ENCODE data around the gene SNAPC1. TPM values are rescaled to one million over a fixed set of nuclear protein-coding genes. Genes with fewer than 3 reads are reported as not detected.
A peak's percentile ranks its signal among the peaks of the same experiment; 100 is the strongest.

SNAPC1 gene, protein sequence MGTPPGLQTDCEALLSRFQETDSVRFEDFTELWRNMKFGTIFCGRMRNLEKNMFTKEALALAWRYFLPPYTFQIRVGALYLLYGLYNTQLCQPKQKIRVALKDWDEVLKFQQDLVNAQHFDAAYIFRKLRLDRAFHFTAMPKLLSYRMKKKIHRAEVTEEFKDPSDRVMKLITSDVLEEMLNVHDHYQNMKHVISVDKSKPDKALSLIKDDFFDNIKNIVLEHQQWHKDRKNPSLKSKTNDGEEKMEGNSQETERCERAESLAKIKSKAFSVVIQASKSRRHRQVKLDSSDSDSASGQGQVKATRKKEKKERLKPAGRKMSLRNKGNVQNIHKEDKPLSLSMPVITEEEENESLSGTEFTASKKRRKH
- 1 to 10 TPM; 6.2 to 9.5 TPM for total RNA-seq

DNA sequence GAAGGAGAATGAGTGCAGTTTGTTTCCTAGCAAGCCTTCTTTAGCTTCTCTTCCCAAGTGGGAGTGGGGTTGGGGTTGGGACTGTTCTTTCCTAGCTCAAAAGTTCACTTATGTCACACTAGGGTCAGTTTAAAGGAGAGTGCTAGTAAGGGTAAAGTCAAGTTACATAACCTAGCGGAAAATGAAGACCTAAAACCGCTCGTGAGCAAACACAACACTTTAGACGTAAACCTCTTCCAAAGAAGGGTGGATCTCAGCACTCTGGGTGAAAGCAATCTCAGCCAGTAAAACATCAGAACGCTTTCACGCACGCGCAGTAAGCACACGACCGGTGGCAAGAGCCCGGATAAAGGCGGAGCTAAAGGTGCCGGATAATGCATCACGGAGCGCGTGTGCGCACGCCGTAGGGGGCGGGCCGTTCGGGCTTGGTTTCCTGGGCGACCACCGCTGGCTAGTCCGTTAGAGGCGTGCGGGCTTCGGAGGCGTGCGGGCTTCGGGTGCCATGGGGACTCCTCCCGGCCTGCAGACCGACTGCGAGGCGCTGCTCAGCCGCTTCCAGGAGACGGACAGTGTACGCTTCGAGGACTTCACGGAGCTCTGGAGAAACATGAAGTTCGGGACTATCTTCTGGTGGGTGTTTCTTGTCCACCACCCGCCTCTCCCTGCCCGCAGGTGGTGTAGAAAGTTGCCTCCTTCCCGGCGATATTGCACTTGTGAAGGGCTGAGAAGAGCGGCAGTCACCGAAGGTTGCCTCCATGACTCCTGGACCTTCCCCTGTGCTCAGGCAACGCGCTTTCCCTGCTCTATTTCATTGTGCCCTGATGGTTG lies at the start of gene SNAPC1:
SNAPC1 (plus strand) TSS at position 462 of the 828 bp plus-strand sequence; CDS start at position 503, 41 bp downstream.
- peak within 1 kb of the TSS; percentile 73 to 83 for H3K4me3 ChIP-seq
- peak; percentile 98 for DNase-seq (ENCODE audit: low spot score)
- TF ChIP-seq, protein P1, sequence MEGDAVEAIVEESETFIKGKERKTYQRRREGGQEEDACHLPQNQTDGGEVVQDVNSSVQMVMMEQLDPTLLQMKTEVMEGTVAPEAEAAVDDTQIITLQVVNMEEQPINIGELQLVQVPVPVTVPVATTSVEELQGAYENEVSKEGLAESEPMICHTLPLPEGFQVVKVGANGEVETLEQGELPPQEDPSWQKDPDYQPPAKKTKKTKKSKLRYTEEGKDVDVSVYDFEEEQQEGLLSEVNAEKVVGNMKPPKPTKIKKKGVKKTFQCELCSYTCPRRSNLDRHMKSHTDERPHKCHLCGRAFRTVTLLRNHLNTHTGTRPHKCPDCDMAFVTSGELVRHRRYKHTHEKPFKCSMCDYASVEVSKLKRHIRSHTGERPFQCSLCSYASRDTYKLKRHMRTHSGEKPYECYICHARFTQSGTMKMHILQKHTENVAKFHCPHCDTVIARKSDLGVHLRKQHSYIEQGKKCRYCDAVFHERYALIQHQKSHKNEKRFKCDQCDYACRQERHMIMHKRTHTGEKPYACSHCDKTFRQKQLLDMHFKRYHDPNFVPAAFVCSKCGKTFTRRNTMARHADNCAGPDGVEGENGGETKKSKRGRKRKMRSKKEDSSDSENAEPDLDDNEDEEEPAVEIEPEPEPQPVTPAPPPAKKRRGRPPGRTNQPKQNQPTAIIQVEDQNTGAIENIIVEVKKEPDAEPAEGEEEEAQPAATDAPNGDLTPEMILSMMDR (IDR thresholded peaks at IDR 0.05): no peak
- H3K9me3 ChIP-seq: no peaks in the 10 kb centered on the region
- H3K27ac ChIP-seq: peak within 1 kb of the TSS; percentile 92 to 96
- peaks cover 0 to 33% of the 10 kb centered on the region in 2 donors for H3K4me1 ChIP-seq
- no peaks in the 10 kb centered on the region for H3K36me3 ChIP-seq
- no peaks in the 10 kb centered on the region for H3K27me3 ChIP-seq

DNA sequence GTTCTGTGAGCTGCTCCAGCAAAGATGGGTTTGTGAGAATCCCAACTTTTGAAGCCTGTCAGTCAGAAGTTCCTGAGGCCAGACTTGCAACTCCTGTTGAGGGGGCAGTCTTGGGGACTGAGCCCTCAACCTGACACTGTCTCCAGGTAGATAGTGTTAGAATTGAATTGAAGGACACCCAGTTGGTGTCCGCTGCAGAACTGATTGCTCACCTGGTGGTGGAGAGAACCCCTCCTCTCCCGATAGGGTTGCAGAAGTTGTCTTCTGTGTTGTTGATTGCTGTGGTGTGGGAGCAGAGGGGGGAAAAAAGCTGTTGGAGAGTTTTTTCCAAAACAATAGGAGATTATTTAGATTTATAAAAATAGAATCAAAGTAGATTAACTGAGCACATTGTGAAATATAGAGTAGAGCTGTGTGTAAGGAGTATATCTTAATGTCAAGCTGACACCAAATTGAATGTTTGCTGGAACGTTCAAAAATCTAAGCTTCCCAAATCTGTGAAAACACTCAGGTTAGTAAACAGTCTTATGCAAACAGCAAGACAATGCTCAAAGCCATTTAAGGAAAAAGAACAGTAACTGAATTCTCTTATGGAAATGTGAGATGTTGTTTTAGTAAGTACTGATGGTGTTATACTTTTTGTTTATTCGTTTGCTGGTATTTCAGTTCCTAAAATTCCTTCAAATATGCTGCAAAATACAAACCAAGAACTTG lies 48.3 kb upstream of the SNAPC1 start:
- no peak overlapping the region for H3K4me3 ChIP-seq
- no peak for DNase-seq (ENCODE audit: low spot score)
- H3K9me3 ChIP-seq: no peaks in the 10 kb centered on the region
- no peaks in the 10 kb centered on the region for H3K36me3 ChIP-seq
- H3K27me3 ChIP-seq: no peaks in the 10 kb centered on the region
- TF ChIP-seq, protein P1 (IDR thresholded peaks at IDR 0.05): no peak
- H3K27ac ChIP-seq: peak overlapping the region in 1 of 2 donors; percentile 3
- peaks cover 0 to 51% of the 10 kb centered on the region in 2 donors for H3K4me1 ChIP-seq

DNA sequence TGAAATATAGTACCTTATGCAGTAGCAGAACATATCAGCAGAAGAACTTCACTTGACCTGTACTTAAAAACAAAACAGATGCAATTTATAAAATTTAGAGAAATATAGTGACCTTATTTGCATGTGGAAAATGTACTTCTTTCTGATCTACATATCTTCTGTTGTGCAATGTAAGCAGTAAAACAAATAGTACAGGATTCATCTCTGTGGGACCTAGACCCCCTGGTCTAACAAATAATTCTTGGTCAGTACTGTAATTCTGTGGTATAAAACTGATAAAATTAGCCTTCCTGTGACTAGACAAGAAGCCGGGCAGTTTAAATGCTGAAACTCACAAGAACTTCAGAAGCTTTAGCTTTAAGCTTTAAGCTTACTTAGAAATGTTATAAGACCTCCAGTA lies 45.3 kb upstream of the SNAPC1 start:
- Histone ChIP-seq H3K4me1 (peaks cover 0 to 60% of the 10 kb centered on the region in 2 donors), H3K36me3 (peaks cover 6% of the 10 kb centered on the region), H3K4me3 (no peak overlapping the region), H3K9me3 (no peaks in the 10 kb centered on the region), H3K27ac (peak overlapping the region in 1 of 2 donors; percentile 20), H3K27me3 (no peaks in the 10 kb centered on the region)
- TF ChIP-seq, protein P1 (IDR thresholded peaks at IDR 0.05): no peak
- no peak for DNase-seq (ENCODE audit: low spot score)

DNA sequence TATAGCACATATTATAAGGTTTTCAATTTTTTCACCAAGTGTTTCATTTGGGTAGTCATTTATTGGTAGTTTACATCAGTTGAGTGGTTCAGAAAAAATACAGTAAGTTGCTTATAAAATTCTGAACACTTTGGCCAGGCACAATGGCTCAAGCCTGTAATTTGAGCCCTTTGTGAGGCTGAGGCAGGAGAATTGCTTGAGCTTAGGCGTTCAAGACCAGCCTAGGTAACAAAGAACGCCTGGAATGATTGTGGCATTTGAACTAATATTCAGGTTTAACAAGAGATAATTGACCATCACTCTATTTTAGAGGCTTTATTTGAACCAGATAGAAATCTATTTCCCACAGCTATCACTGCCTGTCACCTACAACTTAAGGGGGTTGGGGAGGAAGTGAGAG lies 44.2 kb upstream of the SNAPC1 start:
- peak overlapping the region in 1 of 2 donors; percentile 20 for H3K27ac ChIP-seq

More for the DNA sequence above, 44.2 kb upstream of the SNAPC1 start:
- H3K9me3 ChIP-seq: no peaks in the 10 kb centered on the region
- TF ChIP-seq, protein P1 (IDR thresholded peaks at IDR 0.05): no peak
- peaks cover 0 to 50% of the 10 kb centered on the region in 2 donors for H3K4me1 ChIP-seq
- no peak for DNase-seq (ENCODE audit: low spot score)
- no peaks in the 10 kb centered on the region for H3K27me3 ChIP-seq
- no peak overlapping the region for H3K4me3 ChIP-seq
- peaks cover 12% of the 10 kb centered on the region for H3K36me3 ChIP-seq
